HFFc6 (cell line): ENCODE results near the gene SLC27A2. TPM values are rescaled to one million over a fixed set of nuclear protein-coding genes. Genes with fewer than 3 reads are reported as not detected.

ENCODE experiments used
- DNase-seq: peaks from one replicate; pipeline ENCODE4 v3.0.0-alpha.2; 2018
- H3K27ac Mint-ChIP-seq: 2 replicates; pipeline ENCODE4 v1.8.0; 2020; ENCODE audit warnings: mild to moderate bottlenecking, mixed read lengths
- H3K27me3 Mint-ChIP-seq: 2 replicates; pipeline ENCODE4 v1.8.0; 2021; ENCODE audit warnings: mild to moderate bottlenecking, moderate library complexity, mixed read lengths; ENCODE audit not compliant: insufficient read depth
- H3K36me3 Mint-ChIP-seq: 2 replicates; pipeline ENCODE4 v1.8.0; 2021; ENCODE audit warnings: low read depth, mixed read lengths
- H3K4me1 Mint-ChIP-seq: 2 replicates; pipeline ENCODE4 v1.8.0; 2020; ENCODE audit warnings: low read depth, mixed read lengths
- H3K4me3 Mint-ChIP-seq: 2 replicates; pipeline ENCODE4 v1.8.0; 2020; ENCODE audit warnings: mild to moderate bottlenecking, moderate library complexity, mixed read lengths
- H3K9me3 Mint-ChIP-seq: 2 replicates; pipeline ENCODE4 v1.8.0; 2020; ENCODE audit warnings: mild to moderate bottlenecking, mixed read lengths
- total RNA-seq, 6 experiments: library from RNA; stranded (reverse); fragmentation: NEBNext Ultra II Directional; extraction: Animal tissue kit (Norgen Biotek cat#: 25700); gene quantifications; 2 replicates in 1 of 6; 3 replicates in 5 of 6; pipeline ENCODE4 v1.2.3, GENCODE V29; 2021
- TF ChIP-seq, protein P1 (sequence below): fragments of 200-600 bp; sonication (generic); IDR thresholded peaks from 2 replicates; pipeline ENCODE4 v1.5.0; 2021; ENCODE audit warnings: antibody characterized with exemption, mild to moderate bottlenecking

Gene SLC27A2
- total RNA-seq, 6 experiments from 2014 or later = 0.87 to 2.0 (median 1.3) TPM

- no peak for DNase-seq
- peaks cover 10% of the 10 kb centered on the region for H3K27me3 Mint-ChIP-seq
- H3K4me1 Mint-ChIP-seq = peaks cover 40% of the 10 kb centered on the region
- H3K4me3 Mint-ChIP-seq = no peak overlapping the region
- no peak overlapping the region for H3K27ac Mint-ChIP-seq
- H3K9me3 Mint-ChIP-seq = no peaks in the 10 kb centered on the region
- TF ChIP-seq, protein P1, sequence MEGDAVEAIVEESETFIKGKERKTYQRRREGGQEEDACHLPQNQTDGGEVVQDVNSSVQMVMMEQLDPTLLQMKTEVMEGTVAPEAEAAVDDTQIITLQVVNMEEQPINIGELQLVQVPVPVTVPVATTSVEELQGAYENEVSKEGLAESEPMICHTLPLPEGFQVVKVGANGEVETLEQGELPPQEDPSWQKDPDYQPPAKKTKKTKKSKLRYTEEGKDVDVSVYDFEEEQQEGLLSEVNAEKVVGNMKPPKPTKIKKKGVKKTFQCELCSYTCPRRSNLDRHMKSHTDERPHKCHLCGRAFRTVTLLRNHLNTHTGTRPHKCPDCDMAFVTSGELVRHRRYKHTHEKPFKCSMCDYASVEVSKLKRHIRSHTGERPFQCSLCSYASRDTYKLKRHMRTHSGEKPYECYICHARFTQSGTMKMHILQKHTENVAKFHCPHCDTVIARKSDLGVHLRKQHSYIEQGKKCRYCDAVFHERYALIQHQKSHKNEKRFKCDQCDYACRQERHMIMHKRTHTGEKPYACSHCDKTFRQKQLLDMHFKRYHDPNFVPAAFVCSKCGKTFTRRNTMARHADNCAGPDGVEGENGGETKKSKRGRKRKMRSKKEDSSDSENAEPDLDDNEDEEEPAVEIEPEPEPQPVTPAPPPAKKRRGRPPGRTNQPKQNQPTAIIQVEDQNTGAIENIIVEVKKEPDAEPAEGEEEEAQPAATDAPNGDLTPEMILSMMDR = no peak; the same call in 1 of the 2 replicates
- H3K36me3 Mint-ChIP-seq = no peaks in the 10 kb centered on the region
These were observed 67.1 kb downstream of the SLC27A2 start for GRCh38 chr15:50248994-50249582.

DNA sequence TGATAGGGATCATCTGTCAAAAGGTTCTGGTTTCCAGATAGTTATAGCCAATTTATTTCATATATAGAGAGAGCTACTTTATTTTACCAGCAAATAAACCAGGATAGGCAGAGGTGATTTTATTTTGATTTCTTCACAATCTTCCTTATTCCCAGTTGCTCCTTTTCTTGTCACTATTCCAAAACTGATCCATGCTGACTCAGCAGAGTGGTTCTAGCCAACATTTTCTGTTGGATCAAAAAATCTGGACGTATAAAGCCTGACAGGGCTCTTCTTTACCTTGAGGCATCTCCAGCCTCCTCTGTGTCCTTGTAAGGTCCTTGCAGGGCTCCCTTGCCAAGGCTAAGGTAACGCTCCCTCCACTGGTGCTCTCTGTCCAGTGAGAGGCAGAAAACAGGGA, 67.7 kb downstream of the SLC27A2 start:
- H3K4me3 Mint-ChIP-seq = no peak overlapping the region
- no peak overlapping the region for H3K27ac Mint-ChIP-seq
- peaks cover 44% of the 10 kb centered on the region for H3K4me1 Mint-ChIP-seq
- H3K27me3 Mint-ChIP-seq = peaks cover 8% of the 10 kb centered on the region
- H3K36me3 Mint-ChIP-seq = no peaks in the 10 kb centered on the region
- TF ChIP-seq, protein P1 = no peak
- no peak for DNase-seq
- H3K9me3 Mint-ChIP-seq = no peaks in the 10 kb centered on the region

GRCh38 chr15:50250760-50251394, 68.9 kb downstream of the SLC27A2 start:
- Mint-ChIP-seq H3K27ac (no peak overlapping the region), H3K4me3 (no peak overlapping the region)
- TF ChIP-seq, protein P1 = no peak

GRCh38 chr15:50251638-50252182, 69.7 kb downstream of the SLC27A2 start:
- DNase-seq = no peak
- H3K9me3 Mint-ChIP-seq = no peaks in the 10 kb centered on the region
- H3K27ac Mint-ChIP-seq = no peak overlapping the region
- H3K27me3 Mint-ChIP-seq = peaks cover 8% of the 10 kb centered on the region
- H3K36me3 Mint-ChIP-seq = no peaks in the 10 kb centered on the region
- TF ChIP-seq, protein P1 = no peak
- peaks cover 62% of the 10 kb centered on the region for H3K4me1 Mint-ChIP-seq
- H3K4me3 Mint-ChIP-seq = no peak overlapping the region

More at GRCh38 chr15:50250760-50251394, 68.9 kb downstream of the SLC27A2 start:
- Mint-ChIP-seq H3K4me1 (peaks cover 54% of the 10 kb centered on the region), H3K9me3 (no peaks in the 10 kb centered on the region), H3K27me3 (peaks cover 8% of the 10 kb centered on the region), H3K36me3 (no peaks in the 10 kb centered on the region)
- DNase-seq = no peak

DNA sequence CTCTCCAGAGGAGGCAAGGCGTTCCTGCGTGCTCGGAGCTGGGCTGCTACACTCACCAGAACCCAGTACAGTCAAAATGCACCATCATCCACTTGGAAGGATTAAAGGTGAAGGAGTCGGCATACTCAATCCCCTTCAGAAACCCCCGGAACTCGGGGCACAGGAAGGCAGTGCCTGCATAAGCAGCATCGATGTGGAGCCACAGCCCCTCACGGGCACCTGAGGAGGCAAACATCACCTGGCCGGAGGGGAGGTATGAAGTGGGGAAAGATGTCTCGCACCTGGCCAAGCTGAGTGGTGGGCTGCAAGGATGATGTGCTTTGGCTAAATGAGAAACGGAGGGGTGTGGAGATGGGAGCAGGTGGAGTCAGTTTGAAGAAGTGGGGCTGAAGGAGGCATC, 70.6 kb downstream of the SLC27A2 start:
- DNase-seq = no peak
- Mint-ChIP-seq H3K4me3 (no peak overlapping the region), H3K27me3 (peaks cover 8% of the 10 kb centered on the region), H3K4me1 (peaks cover 70% of the 10 kb centered on the region), H3K36me3 (no peaks in the 10 kb centered on the region), H3K9me3 (no peaks in the 10 kb centered on the region), H3K27ac (no peak overlapping the region)
- TF ChIP-seq, protein P1 = no peak
